ENCODE results near the gene GREB1. TPM values are rescaled to one million over a fixed set of nuclear protein-coding genes. Genes with fewer than 3 reads are reported as not detected.

GREB1 gene
- total RNA-seq, 1 experiment from 2014 or later = 6.2 TPM

- ATAC-seq = no peak
- no peaks in the 10 kb centered on the region for H3K36me3 ChIP-seq (ENCODE audit: control insufficient read depth in 1 of 2, insufficient read depth in 2 of 2, low read length in 2 of 2)
- POLR2A ChIA-PET = no interaction called here
- intact Hi-C loops (cut with micrococcal nuclease) = no loop called here
- no peak overlapping the region for H2AFZ ChIP-seq (ENCODE audit: low read depth, low read length, poor library complexity, severe bottlenecking)
- no peaks in the 10 kb centered on the region for H3K79me2 ChIP-seq (ENCODE audit: insufficient read depth, low read length)
- H4K20me1 ChIP-seq (ENCODE audit: insufficient read depth) = no peaks in the 10 kb centered on the region
- TF ChIP-seq ATF3 (IDR thresholded peaks at IDR 0.05) = no peak
- no peak for TF ChIP-seq ZNF274 (IDR thresholded peaks at IDR 0.05; ENCODE audit: low read depth, low read length)
- no peak for TF ChIP-seq EZH2 (IDR thresholded peaks at IDR 0.05)
- no peak for TF ChIP-seq FOSL1 (IDR thresholded peaks at IDR 0.05; ENCODE audit: low read depth)
- H3K27me3 ChIP-seq (ENCODE audit: insufficient read depth, low read length) = no peaks in the 10 kb centered on the region
- no peaks in the 10 kb centered on the region for H3K9me3 ChIP-seq (ENCODE audit: control insufficient read depth in 1 of 2, insufficient read depth in 1 of 2, low read depth in 1 of 2, low read length in 2 of 2)
- no peak overlapping the region for H3K4me3 ChIP-seq (replicated peaks in 1 of 2; ENCODE audit: low read depth in 1 of 2, low read length in 2 of 2)
- RAD21 ChIA-PET (ENCODE audit: low non-redundant PET in 1 of 2, low total read pairs in 2 of 2, uncharacterized antibody in 2 of 2, unreplicated experiment in 2 of 2) = no interaction called here
- no peak overlapping the region for H3K4me2 ChIP-seq (ENCODE audit: low read length)
- no peaks in the 10 kb centered on the region for H3K4me1 ChIP-seq (ENCODE audit: control insufficient read depth in 1 of 2, insufficient read depth in 2 of 2, low read length in 2 of 2)
- BruUV-seq (replicated peaks) = no TSS peak
- CTCF ChIA-PET = no interaction called here
- DNase-seq (ENCODE audit: low read depth, low spot score) = no peak
- H3K9me2 ChIP-seq (ENCODE audit: insufficient read depth) = no peaks in the 10 kb centered on the region
- no peak overlapping the region for H3K27ac ChIP-seq (ENCODE audit: low read depth, low read length)
- H3K9ac ChIP-seq (ENCODE audit: low read length) = no peak overlapping the region
Measured at GRCh38 chr2:11517906-11518305, 15.9 kb upstream of the GREB1 start.

GRCh38 chr2:11520092-11520693, 13.7 kb upstream of the GREB1 start:
- no peak for DNase-seq (ENCODE audit: low read depth, low spot score)
- no peaks in the 10 kb centered on the region for H3K79me2 ChIP-seq (ENCODE audit: insufficient read depth, low read length)
- TF ChIP-seq SRF (IDR thresholded peaks at IDR 0.05; ENCODE audit: low read depth) (no peak), SIN3A (IDR thresholded peaks at IDR 0.05; ENCODE audit: low read depth) (no peak), CBX3 (IDR thresholded peaks at IDR 0.05; ENCODE audit: low read depth) (no peak), ATF3 (IDR thresholded peaks at IDR 0.05) (no peak), SP1 (IDR thresholded peaks at IDR 0.05; ENCODE audit: low read depth) (no peak), ELF1 (IDR thresholded peaks at IDR 0.05; ENCODE audit: borderline replicate concordance, low read depth) (no peak), CEBPB (IDR thresholded peaks at IDR 0.05; ENCODE audit: low read depth) (no peak), MAX (IDR thresholded peaks at IDR 0.05) (no peak), EGR1 (IDR thresholded peaks at IDR 0.05; ENCODE audit: low read depth) (no peak), POLR2AphosphoS5 (IDR thresholded peaks at IDR 0.05; ENCODE audit: low read depth, low read length) (no peak), ZNF274 (IDR thresholded peaks at IDR 0.05; ENCODE audit: low read depth, low read length) (no peak), RAD21 (IDR thresholded peaks at IDR 0.05; ENCODE audit: low read depth) (no peak), ZBTB33 (IDR thresholded peaks at IDR 0.05; ENCODE audit: extremely low read depth, insufficient replicate concordance, low read length) (no peak), JUND (IDR thresholded peaks at IDR 0.05) (no peak)
- no peaks in the 10 kb centered on the region for H3K4me1 ChIP-seq (ENCODE audit: control insufficient read depth in 1 of 2, insufficient read depth in 2 of 2, low read length in 2 of 2)
- ChIA-PET POLR2A (no interaction called here), CTCF (no interaction called here), RAD21 (ENCODE audit: low non-redundant PET in 1 of 2, low total read pairs in 2 of 2, uncharacterized antibody in 2 of 2, unreplicated experiment in 2 of 2) (no interaction called here)
- no peak overlapping the region for H2AFZ ChIP-seq (ENCODE audit: low read depth, low read length, poor library complexity, severe bottlenecking)
- no peaks in the 10 kb centered on the region for H3K9me2 ChIP-seq (ENCODE audit: insufficient read depth)
- no peaks in the 10 kb centered on the region for H4K20me1 ChIP-seq (ENCODE audit: insufficient read depth)
- H3K27ac ChIP-seq (ENCODE audit: low read depth, low read length) = no peak overlapping the region
- no TSS peak for BruUV-seq (replicated peaks)
- H3K9me3 ChIP-seq (ENCODE audit: control insufficient read depth in 1 of 2, insufficient read depth in 1 of 2, low read depth in 1 of 2, low read length in 2 of 2) = no peaks in the 10 kb centered on the region
- no peak overlapping the region for H3K9ac ChIP-seq (ENCODE audit: low read length)
- intact Hi-C loops (cut with micrococcal nuclease) = no loop called here
- H3K4me2 ChIP-seq (ENCODE audit: low read length) = no peak overlapping the region
- H3K27me3 ChIP-seq (ENCODE audit: insufficient read depth, low read length) = no peaks in the 10 kb centered on the region
- no peak for ATAC-seq
- no peaks in the 10 kb centered on the region for H3K36me3 ChIP-seq (ENCODE audit: control insufficient read depth in 1 of 2, insufficient read depth in 2 of 2, low read length in 2 of 2)
- H3K4me3 ChIP-seq (replicated peaks in 1 of 2; ENCODE audit: low read depth in 1 of 2, low read length in 2 of 2) = no peak overlapping the region
